Common myeloid progenitor, CD34-positive (primary cell): ENCODE results near the gene MTF2.

Experiments
- CTCF ChIA-PET: fragments of 350-600 bp; sonication (Branson Sonifier 250); formaldehyde crosslinking; loops from one replicate; lab custom pipeline; 2021; ENCODE audit warnings: antibody characterized with exemption; lab: Charles Lee
- POLR2A ChIA-PET: fragments of 350-600 bp; sonication (Branson Sonifier 250); formaldehyde crosslinking; loops from one replicate; lab custom pipeline; 2021; ENCODE audit warnings: antibody characterized with exemption; lab: Charles Lee
- DNase-seq, 3 donors: peaks; one replicate each; pipeline versions ENCODE4 v3.0.0 to v3.0.0-alpha.2; 2013
- H3K27ac ChIP-seq, 2 experiments: 1 replicate in 1 of 2; 2 replicates in 1 of 2; pipeline ENCODE4 v1.7.0; 2013; ENCODE audit warnings: inconsistent platforms in 2 of 2, low read length in 2 of 2, mild to moderate bottlenecking in 2 of 2, low read depth in 1 of 2, moderate library complexity in 1 of 2; ENCODE audit not compliant: severe bottlenecking in 2 of 2, insufficient read depth in 1 of 2, poor library complexity in 1 of 2
- H3K27me3 ChIP-seq, 5 experiments: replicated peaks in 2 of 5; 1 replicate in 3 of 5; 2 replicates in 2 of 5; pipeline versions ENCODE4 v1.6.1 to v1.7.0; 2013; ENCODE audit warnings: low read length in 4 of 5, mild to moderate bottlenecking in 2 of 5, moderate library complexity in 2 of 5, inconsistent platforms in 1 of 5; ENCODE audit not compliant: insufficient read depth in 5 of 5, control insufficient read depth in 4 of 5
- H3K36me3 ChIP-seq, 4 experiments: 1 replicate in 2 of 4; 2 replicates in 2 of 4; pipeline versions ENCODE4 v1.6.1 to v1.7.0; 2013; ENCODE audit warnings: low read length in 3 of 4, control low read depth in 1 of 4, mild to moderate bottlenecking in 1 of 4; ENCODE audit not compliant: control insufficient read depth in 4 of 4, insufficient read depth in 4 of 4
- H3K4me1 ChIP-seq, 4 experiments: 1 replicate in 3 of 4; 2 replicates in 1 of 4; pipeline versions ENCODE4 v1.6.1 to v1.7.1; 2013; ENCODE audit warnings: low read length in 3 of 4, mild to moderate bottlenecking in 3 of 4, control low read depth in 1 of 4, inconsistent platforms in 1 of 4, moderate library complexity in 1 of 4; ENCODE audit not compliant: control insufficient read depth in 4 of 4, insufficient read depth in 4 of 4; ENCODE audit errors: control extremely low read depth in 1 of 4
- H3K4me3 ChIP-seq, 7 experiments: 1 replicate in 4 of 7; 2 replicates in 3 of 7; pipeline versions ENCODE4 v1.5.1 to v1.7.0; 2013; ENCODE audit warnings: mild to moderate bottlenecking in 7 of 7, low read length in 6 of 7, moderate library complexity in 6 of 7, inconsistent platforms in 2 of 7, low read depth in 2 of 7, control low read depth in 1 of 7; ENCODE audit not compliant: insufficient read depth in 4 of 7, control insufficient read depth in 1 of 7; ENCODE audit errors: extremely low read depth in 1 of 7
- H3K9me3 ChIP-seq, 5 experiments: 1 replicate in 4 of 5; 2 replicates in 1 of 5; pipeline versions ENCODE4 v1.6.1 to v1.7.1; 2013; ENCODE audit warnings: low read length in 4 of 5, mild to moderate bottlenecking in 2 of 5, inconsistent platforms in 1 of 5, low read depth in 1 of 5, moderate library complexity in 1 of 5; ENCODE audit not compliant: control insufficient read depth in 4 of 5, insufficient read depth in 2 of 5; ENCODE audit errors: control extremely low read depth in 1 of 5
- WGBS: methylation state at CpG from one replicate; pipeline ENCODE4 v1.1.5; 2013; ENCODE audit not compliant: insufficient coverage; 5-methylcytosine and 5-hydroxymethylcytosine counted together

Gene MTF2

DNA sequence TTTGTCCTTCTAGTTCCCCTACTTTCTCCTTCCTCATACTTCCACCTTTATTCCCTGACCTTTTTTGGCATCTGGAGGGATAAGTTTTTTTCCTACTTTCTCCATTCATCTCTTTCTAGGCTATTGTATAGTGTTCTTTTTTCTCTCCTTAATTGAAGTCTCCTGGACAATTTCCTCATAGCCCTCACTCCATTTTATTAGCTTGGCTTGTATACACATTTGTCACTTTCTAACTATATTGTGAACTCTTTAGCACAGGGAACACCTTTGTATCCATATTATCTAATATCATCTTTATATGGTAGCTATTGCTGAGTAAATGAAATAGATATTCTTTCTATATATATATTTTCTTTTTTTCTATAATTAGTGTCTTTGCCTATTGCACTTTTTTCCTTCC lies 53.6 kb downstream of the MTF2 start:
- Histone ChIP-seq H3K4me3 (no peak overlapping the region), H3K4me1 (no peaks in the 10 kb centered on the region), H3K27me3 (no peaks in the 10 kb centered on the region), H3K36me3 (peaks cover 29 to 94% (median 57%) of the 10 kb centered on the region in 4 experiments), H3K27ac (peak overlapping the region in 1 of 2 experiments; percentile 0), H3K9me3 (no peaks in the 10 kb centered on the region)
- ChIA-PET CTCF (interaction anchor here (0.5 to 1.3 kb wide), 2 partner anchors 9 to 171 kb away, joined by 3 read pairs; no protein-coding TSS in a partner anchor), POLR2A (no interaction called here)
- DNase-seq: no peak

GRCh38 chr1:93136445-93136844 lies 57.4 kb downstream of the MTF2 start:
- no peaks in the 10 kb centered on the region for H3K27me3 ChIP-seq
- peaks cover 20 to 89% (median 52%) of the 10 kb centered on the region in 4 experiments for H3K36me3 ChIP-seq
- H3K4me1 ChIP-seq: no peaks in the 10 kb centered on the region
- WGBS: 93% methylated on average over 2 of the region's 5 CpGs
- H3K4me3 ChIP-seq: no peak overlapping the region
- CTCF ChIA-PET: interaction anchor here (0.8 to 1.6 kb wide), 4 partner anchors 16 to 168 kb away, joined by 3 to 4 read pairs (median 3); no protein-coding TSS in a partner anchor
- no peak overlapping the region for H3K27ac ChIP-seq
- POLR2A ChIA-PET: no interaction called here
- DNase-seq: no peak
- H3K9me3 ChIP-seq: no peaks in the 10 kb centered on the region

- Histone ChIP-seq H3K4me1 (no peaks in the 10 kb centered on the region), H3K27me3 (no peaks in the 10 kb centered on the region), H3K27ac (no peak overlapping the region), H3K36me3 (peaks cover 19 to 83% (median 48%) of the 10 kb centered on the region in 4 experiments), H3K9me3 (no peaks in the 10 kb centered on the region), H3K4me3 (no peak overlapping the region)
- WGBS: no CpG with 5 or more reads among the region's 3 CpGs
- CTCF ChIA-PET: no interaction called here
- POLR2A ChIA-PET: no interaction called here
- DNase-seq: no peak
Observed at GRCh38 chr1:93137604-93138292, 58.7 kb downstream of the MTF2 start.

DNA sequence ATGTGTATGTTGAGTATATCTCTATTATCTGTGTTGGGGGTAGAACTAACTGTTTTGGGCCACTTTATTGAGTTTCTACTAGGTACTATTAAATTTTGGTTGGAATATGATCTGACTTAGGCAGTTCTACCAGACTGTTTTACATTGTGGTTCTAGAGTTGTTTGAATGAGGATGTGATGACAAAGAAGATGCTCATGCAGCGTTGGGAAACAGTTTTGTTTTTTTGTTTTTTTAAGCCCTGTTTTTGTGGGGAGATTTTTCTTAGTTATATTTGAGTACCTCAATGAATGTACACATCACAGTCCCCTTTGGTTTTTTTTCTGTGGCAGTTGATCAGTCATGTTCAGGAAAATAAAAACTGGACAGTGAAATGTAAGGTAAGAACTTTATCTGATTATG lies 61.0 kb downstream of the MTF2 start:
- no CpG with 5 or more reads among the region's 1 CpG for WGBS
- CTCF ChIA-PET: interaction anchor here (1.9 to 2.2 kb wide), 2 partner anchors 13 to 60 kb away, joined by 4 to 5 read pairs; no protein-coding TSS in a partner anchor
- peaks cover 16 to 60% (median 37%) of the 10 kb centered on the region in 4 experiments for H3K36me3 ChIP-seq

DNA sequence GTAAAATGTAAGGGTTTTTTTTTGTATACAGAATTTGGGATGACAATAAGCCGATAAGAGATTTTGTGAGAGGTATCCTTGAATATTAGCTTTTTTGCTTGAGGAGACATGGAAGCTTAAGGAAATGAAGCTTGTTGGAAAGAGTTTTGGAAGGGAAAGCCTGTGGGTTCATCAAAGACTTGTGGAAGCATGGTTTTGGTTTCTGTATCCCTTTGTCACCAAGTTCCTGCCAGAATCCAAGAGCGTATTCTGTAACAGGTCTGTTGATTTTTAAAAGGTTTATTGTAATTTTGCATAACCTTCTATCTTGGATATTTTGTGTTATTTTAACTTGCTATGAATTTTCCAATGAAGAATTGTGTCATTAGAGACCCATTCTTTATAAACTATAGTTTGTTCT lies 63.1 kb downstream of the MTF2 start:
- 86% methylated on average over 1 of the region's 2 CpGs for WGBS
- Histone ChIP-seq H3K9me3 (no peaks in the 10 kb centered on the region), H3K27me3 (no peaks in the 10 kb centered on the region), H3K36me3 (peaks cover 10 to 40% (median 25%) of the 10 kb centered on the region in 4 experiments), H3K27ac (no peak overlapping the region), H3K4me1 (no peaks in the 10 kb centered on the region), H3K4me3 (no peak overlapping the region)
- ChIA-PET CTCF (interaction anchor here (1.7 kb wide), 1 partner anchor 28 kb away, joined by 3 read pairs; no protein-coding TSS in a partner anchor), POLR2A (no interaction called here)
- DNase-seq: no peak

More for the DNA sequence above, 61.0 kb downstream of the MTF2 start:
- no peaks in the 10 kb centered on the region for H3K4me1 ChIP-seq
- H3K9me3 ChIP-seq: no peaks in the 10 kb centered on the region
- DNase-seq: no peak
- no peaks in the 10 kb centered on the region for H3K27me3 ChIP-seq
- POLR2A ChIA-PET: no interaction called here
- peak overlapping the region in 1 of 2 experiments; percentile 20 for H3K27ac ChIP-seq
- no peak overlapping the region for H3K4me3 ChIP-seq

DNA sequence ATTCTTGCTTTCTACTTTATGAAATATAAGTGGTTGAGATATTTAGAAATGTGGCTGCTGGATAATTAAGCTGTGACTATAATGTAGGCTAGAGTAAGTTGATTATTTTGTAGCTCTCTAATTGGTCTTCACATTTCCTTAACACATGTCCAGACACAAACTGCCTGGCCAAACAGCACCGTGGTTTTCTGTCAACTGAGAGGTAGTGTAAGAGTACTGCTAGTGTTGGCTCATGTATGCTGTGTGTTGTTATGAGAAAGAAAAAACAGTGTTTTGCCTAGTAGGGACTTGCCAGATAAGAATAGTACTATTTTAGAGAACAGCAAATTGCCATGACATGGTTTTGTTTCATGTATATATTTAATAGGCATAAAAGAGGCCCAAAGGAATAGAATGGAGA lies 64.1 kb downstream of the MTF2 start:
- Histone ChIP-seq H3K36me3 (peaks cover 6 to 33% (median 22%) of the 10 kb centered on the region in 4 experiments), H3K9me3 (no peaks in the 10 kb centered on the region), H3K4me1 (no peaks in the 10 kb centered on the region), H3K4me3 (no peak overlapping the region), H3K27ac (no peak overlapping the region), H3K27me3 (no peaks in the 10 kb centered on the region)
- POLR2A ChIA-PET: no interaction called here
- 100% methylated on average over 1 of the region's 1 CpG for WGBS
- no peak for DNase-seq
- CTCF ChIA-PET: interaction anchor here (1.4 to 1.6 kb wide), 2 partner anchors 26 to 63 kb away, joined by 3 read pairs; no protein-coding TSS in a partner anchor

- CTCF ChIA-PET: interaction anchor here (1.4 to 1.6 kb wide), 2 partner anchors 27 to 64 kb away, joined by 3 read pairs; no protein-coding TSS in a partner anchor
Observed at GRCh38 chr1:93143769-93144168, 64.7 kb downstream of the MTF2 start.

More at GRCh38 chr1:93143769-93144168, 64.7 kb downstream of the MTF2 start:
- H3K36me3 ChIP-seq: peaks cover 6 to 32% (median 20%) of the 10 kb centered on the region in 4 experiments
- H3K4me1 ChIP-seq: no peaks in the 10 kb centered on the region
- H3K4me3 ChIP-seq: no peak overlapping the region
- no peaks in the 10 kb centered on the region for H3K27me3 ChIP-seq
- no peak overlapping the region for H3K27ac ChIP-seq
- no peak for DNase-seq
- POLR2A ChIA-PET: no interaction called here
- no peaks in the 10 kb centered on the region for H3K9me3 ChIP-seq
- WGBS: no CpG with 5 or more reads among the region's 4 CpGs
